Erythroblast (primary cell): ENCODE results near the gene TEX14.

Source experiments
- GATA1 ChIP-seq: IDR thresholded peaks from 2 replicates; pipeline ENCODE4 v1.6.1; 2011; ENCODE audit warnings: low read depth, mild to moderate bottlenecking, control low read depth, low read length, moderate library complexity
- POLR2A ChIP-seq: IDR thresholded peaks from 2 replicates; pipeline ENCODE4 v1.6.1; 2011; ENCODE audit warnings: mild to moderate bottlenecking, low read length

DNA sequence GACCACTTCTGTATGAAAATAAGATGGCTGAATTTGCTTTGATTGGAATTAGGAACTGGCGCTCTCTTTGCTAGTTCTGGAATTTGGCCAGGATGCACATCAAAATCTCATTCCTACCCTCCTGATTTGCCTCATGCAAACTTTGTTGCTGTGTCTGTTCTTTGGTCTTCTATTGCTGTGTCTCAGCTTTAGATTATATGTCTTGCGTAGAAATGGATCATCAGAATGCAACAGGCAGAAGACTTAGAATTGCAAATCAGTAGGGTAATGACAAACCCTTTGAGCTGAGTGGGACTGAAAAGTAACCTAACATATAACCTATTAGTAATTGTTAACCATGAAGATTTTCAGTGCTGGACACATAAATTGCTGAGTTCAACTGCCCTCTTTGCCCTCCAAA is 30.9 kb upstream of the TEX14 start:
- no peak for TF ChIP-seq POLR2A
- no peak for TF ChIP-seq GATA1
